ENCODE results near the gene CYP27A1. TPM values are rescaled to one million over a fixed set of nuclear protein-coding genes. Genes with fewer than 3 reads are reported as not detected.

CYP27A1 gene
- total and polyA plus RNA-seq, 4 donors, result 112 to 354 (median 305) TPM

- Histone ChIP-seq H3K36me3 (ENCODE audit: control insufficient read depth in 4 of 4, insufficient read depth in 3 of 4, low read depth in 1 of 4, low read length in 3 of 4) (no peaks in the 10 kb centered on the region), H3K4me3 (ENCODE audit: low read depth in 1 of 3, low read length in 3 of 3) (peak within 1 kb of the TSS in 1 of 3 donors; percentile 45), H3K9me3 (ENCODE audit: control insufficient read depth in 4 of 4, low read length in 3 of 4) (no peaks in the 10 kb centered on the region), H3K27ac (ENCODE audit: low read depth in 1 of 2, low read length in 2 of 2) (no peak within 1 kb of the TSS), H3K9ac (ENCODE audit: low read depth in 1 of 2, low read length in 2 of 2) (no peak within 1 kb of the TSS), H3K27me3 (ENCODE audit: control insufficient read depth in 4 of 4, insufficient read depth in 4 of 4, low read length in 3 of 4) (peaks cover 4 to 21% (median 6%) of the 10 kb centered on the region in 4 donors), H3K4me1 (ENCODE audit: control insufficient read depth in 4 of 4, insufficient read depth in 4 of 4, low read length in 3 of 4) (peaks cover 0 to 20% (median 10%) of the 10 kb centered on the region in 4 donors)
- WGBS, result 2% methylated on average over 64 of the region's 64 CpGs
- TF ChIP-seq GABPA (IDR thresholded peaks at IDR 0.05 in 1 of 2, conservative IDR thresholded peaks at IDR 0.05 in 1 of 2) (no peak), HNF4A (conservative IDR thresholded peaks at IDR 0.05) (no peak), ATF3 (IDR thresholded peaks at IDR 0.05) (no peak), EGR1 (IDR thresholded peaks at IDR 0.05; ENCODE audit: low read depth in 2 of 2) (no peak), RXRA (IDR thresholded peaks at IDR 0.05) (no peak), HNF4G (IDR thresholded peaks at IDR 0.05) (no peak), CTCF (IDR thresholded peaks at IDR 0.05; ENCODE audit: low read depth, low read length, missing input control) (no peak), FOXA2 (IDR thresholded peaks at IDR 0.05) (no peak), REST (IDR thresholded peaks at IDR 0.05) (no peak), JUND (IDR thresholded peaks at IDR 0.05) (no peak), SP1 (IDR thresholded peaks at IDR 0.05) (no peak), NR2F2 (IDR thresholded peaks at IDR 0.05) (no peak), TAF1 (conservative IDR thresholded peaks at IDR 0.05) (no peak), RAD21 (IDR thresholded peaks at IDR 0.05) (no peak), MAX (IDR thresholded peaks at IDR 0.05) (no peak), FOXA1 (IDR thresholded peaks at IDR 0.05) (no peak), YY1 (IDR thresholded peaks at IDR 0.05) (no peak)
- TF ChIP-seq, protein P1, sequence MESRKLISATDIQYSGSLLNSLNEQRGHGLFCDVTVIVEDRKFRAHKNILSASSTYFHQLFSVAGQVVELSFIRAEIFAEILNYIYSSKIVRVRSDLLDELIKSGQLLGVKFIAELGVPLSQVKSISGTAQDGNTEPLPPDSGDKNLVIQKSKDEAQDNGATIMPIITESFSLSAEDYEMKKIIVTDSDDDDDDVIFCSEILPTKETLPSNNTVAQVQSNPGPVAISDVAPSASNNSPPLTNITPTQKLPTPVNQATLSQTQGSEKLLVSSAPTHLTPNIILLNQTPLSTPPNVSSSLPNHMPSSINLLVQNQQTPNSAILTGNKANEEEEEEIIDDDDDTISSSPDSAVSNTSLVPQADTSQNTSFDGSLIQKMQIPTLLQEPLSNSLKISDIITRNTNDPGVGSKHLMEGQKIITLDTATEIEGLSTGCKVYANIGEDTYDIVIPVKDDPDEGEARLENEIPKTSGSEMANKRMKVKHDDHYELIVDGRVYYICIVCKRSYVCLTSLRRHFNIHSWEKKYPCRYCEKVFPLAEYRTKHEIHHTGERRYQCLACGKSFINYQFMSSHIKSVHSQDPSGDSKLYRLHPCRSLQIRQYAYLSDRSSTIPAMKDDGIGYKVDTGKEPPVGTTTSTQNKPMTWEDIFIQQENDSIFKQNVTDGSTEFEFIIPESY (IDR thresholded peaks at IDR 0.05), result no peak
- no peak for DNase-seq (ENCODE audit: low spot score)
These were observed 77.6 kb downstream of the CYP27A1 start, which contains the start of gene WNT6 for GRCh38 chr2:218859556-218859987. TSS of gene WNT6 (plus strand) at chr2:218859805. CDS start at chr2:218860038, 233 bp downstream.
